ENCODE results near the gene MPND. TPM values are rescaled to one million over a fixed set of nuclear protein-coding genes. Genes with fewer than 3 reads are reported as not detected.

MPND gene
- total and polyA plus RNA-seq, 4 donors, result 10.8 to 47.4 (median 27.8) TPM

GRCh38 chr19:4320419-4320818 is 22.9 kb upstream of the MPND start:
- peaks cover 68% of the 10 kb centered on the region for H3K36me3 ChIP-seq (ENCODE audit: control insufficient read depth, insufficient read depth, low read length)
- no peak overlapping the region for H3K27ac ChIP-seq (ENCODE audit: low read depth, low read length)
- H3K4me3 ChIP-seq (ENCODE audit: low read depth, low read length), result no peak overlapping the region
- WGBS (ENCODE audit: insufficient coverage), result 100% methylated on average over 2 of the region's 2 CpGs
- no peaks in the 10 kb centered on the region for H3K27me3 ChIP-seq (ENCODE audit: control insufficient read depth, insufficient read depth, low read length)
- H3K4me1 ChIP-seq (ENCODE audit: control insufficient read depth, insufficient read depth, low read length), result no peaks in the 10 kb centered on the region
- peaks cover 1% of the 10 kb centered on the region for H3K9me3 ChIP-seq (ENCODE audit: control insufficient read depth, insufficient read depth, low read length)
- DNase-seq (ENCODE audit: low read depth in 4 of 6, low spot score in 6 of 6), result no peak

DNA sequence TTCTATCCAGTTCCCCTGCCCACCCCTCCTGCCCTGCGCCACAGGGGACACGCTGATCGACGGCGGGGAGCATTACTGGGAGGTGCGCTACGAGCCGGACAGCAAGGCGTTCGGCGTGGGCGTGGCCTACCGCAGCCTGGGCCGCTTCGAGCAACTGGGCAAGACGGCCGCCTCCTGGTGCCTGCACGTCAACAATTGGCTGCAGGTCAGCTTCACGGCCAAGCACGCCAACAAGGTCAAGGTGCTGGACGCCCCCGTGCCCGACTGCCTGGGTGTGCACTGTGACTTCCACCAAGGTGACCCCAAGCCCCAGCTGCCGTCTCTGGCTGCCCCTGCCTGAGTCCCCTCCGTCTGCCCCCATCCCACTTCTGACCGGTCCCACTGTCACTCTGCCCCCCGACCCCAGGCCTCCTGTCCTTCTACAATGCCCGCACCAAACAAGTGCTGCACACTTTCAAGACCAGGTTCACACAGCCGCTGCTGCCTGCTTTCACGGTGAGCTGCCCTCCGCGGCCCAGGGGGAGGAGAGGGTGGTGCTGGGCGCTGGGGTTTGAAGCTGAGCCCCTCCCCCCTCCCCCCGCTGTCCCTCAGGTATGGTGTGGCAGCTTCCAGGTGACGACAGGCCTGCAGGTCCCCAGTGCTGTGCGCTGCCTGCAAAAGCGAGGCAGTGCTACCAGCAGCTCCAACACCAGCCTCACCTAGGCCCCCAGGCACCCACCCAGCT is 20.3 kb upstream of the MPND start:
- peaks cover 17% of the 10 kb centered on the region for H3K4me1 ChIP-seq (ENCODE audit: control insufficient read depth, insufficient read depth, low read length)
- H3K27ac ChIP-seq (ENCODE audit: low read depth, low read length), result no peak overlapping the region
- peaks cover 1% of the 10 kb centered on the region for H3K9me3 ChIP-seq (ENCODE audit: control insufficient read depth, insufficient read depth, low read length)
- no peak for DNase-seq (ENCODE audit: low read depth in 4 of 6, low spot score in 6 of 6)
- H3K4me3 ChIP-seq (ENCODE audit: low read depth, low read length), result no peak overlapping the region
- H3K27me3 ChIP-seq (ENCODE audit: control insufficient read depth, insufficient read depth, low read length), result peaks cover 6% of the 10 kb centered on the region
- WGBS (ENCODE audit: insufficient coverage), result 87% methylated on average over 27 of the region's 37 CpGs
- peaks cover 45% of the 10 kb centered on the region for H3K36me3 ChIP-seq (ENCODE audit: control insufficient read depth, insufficient read depth, low read length)

GRCh38 chr19:4323692-4324091 is 19.7 kb upstream of the MPND start:
- H3K4me3 ChIP-seq (ENCODE audit: low read depth, low read length), result no peak overlapping the region
- H3K27ac ChIP-seq (ENCODE audit: low read depth, low read length), result no peak overlapping the region
- H3K27me3 ChIP-seq (ENCODE audit: control insufficient read depth, insufficient read depth, low read length), result peaks cover 6% of the 10 kb centered on the region
- H3K9me3 ChIP-seq (ENCODE audit: control insufficient read depth, insufficient read depth, low read length), result peaks cover 1% of the 10 kb centered on the region
- peaks cover 20% of the 10 kb centered on the region for H3K4me1 ChIP-seq (ENCODE audit: control insufficient read depth, insufficient read depth, low read length)
- WGBS (ENCODE audit: insufficient coverage), result 95% methylated on average over 8 of the region's 9 CpGs
- H3K36me3 ChIP-seq (ENCODE audit: control insufficient read depth, insufficient read depth, low read length), result peaks cover 39% of the 10 kb centered on the region
- no peak for DNase-seq (ENCODE audit: low read depth in 4 of 6, low spot score in 6 of 6)

DNA sequence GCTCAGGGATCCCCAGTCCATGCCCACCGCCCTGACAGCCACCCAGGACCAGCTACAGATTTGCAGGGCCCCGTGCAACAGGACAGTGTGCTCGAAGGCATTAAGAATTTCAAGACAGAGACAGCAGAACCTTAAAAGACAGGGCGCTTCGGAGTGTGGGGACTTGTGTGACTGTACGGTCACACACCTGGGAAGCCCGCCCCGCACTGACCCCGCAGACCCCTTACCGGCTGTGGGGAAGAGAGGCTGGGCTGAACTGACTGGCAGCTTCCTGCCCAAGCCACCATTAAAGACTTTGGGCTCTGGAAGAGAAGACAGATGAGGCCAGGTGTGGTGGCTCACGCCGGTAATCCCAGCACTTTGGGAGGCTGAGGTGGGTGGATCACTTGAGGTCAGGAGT is 19.1 kb upstream of the MPND start:
- WGBS (ENCODE audit: insufficient coverage), result 97% methylated on average over 5 of the region's 12 CpGs
- Histone ChIP-seq H3K27me3 (ENCODE audit: control insufficient read depth, insufficient read depth, low read length) (peaks cover 6% of the 10 kb centered on the region), H3K9me3 (ENCODE audit: control insufficient read depth, insufficient read depth, low read length) (peaks cover 1% of the 10 kb centered on the region), H3K4me3 (ENCODE audit: low read depth, low read length) (no peak overlapping the region), H3K4me1 (ENCODE audit: control insufficient read depth, insufficient read depth, low read length) (peaks cover 26% of the 10 kb centered on the region), H3K27ac (ENCODE audit: low read depth, low read length) (no peak overlapping the region), H3K36me3 (ENCODE audit: control insufficient read depth, insufficient read depth, low read length) (peaks cover 34% of the 10 kb centered on the region)
- DNase-seq (ENCODE audit: low read depth in 4 of 6, low spot score in 6 of 6), result no peak

- Histone ChIP-seq H3K36me3 (ENCODE audit: control insufficient read depth, insufficient read depth, low read length) (peaks cover 25% of the 10 kb centered on the region), H3K27ac (ENCODE audit: low read depth, low read length) (no peak overlapping the region), H3K4me3 (ENCODE audit: low read depth, low read length) (no peak overlapping the region), H3K4me1 (ENCODE audit: control insufficient read depth, insufficient read depth, low read length) (peaks cover 29% of the 10 kb centered on the region), H3K9me3 (ENCODE audit: control insufficient read depth, insufficient read depth, low read length) (no peaks in the 10 kb centered on the region), H3K27me3 (ENCODE audit: control insufficient read depth, insufficient read depth, low read length) (peaks cover 6% of the 10 kb centered on the region)
- WGBS (ENCODE audit: insufficient coverage), result 41% methylated on average over 13 of the region's 13 CpGs
- no peak for DNase-seq (ENCODE audit: low read depth in 4 of 6, low spot score in 6 of 6)
Observed at GRCh38 chr19:4326215-4326836, 17.0 kb upstream of the MPND start.

DNA sequence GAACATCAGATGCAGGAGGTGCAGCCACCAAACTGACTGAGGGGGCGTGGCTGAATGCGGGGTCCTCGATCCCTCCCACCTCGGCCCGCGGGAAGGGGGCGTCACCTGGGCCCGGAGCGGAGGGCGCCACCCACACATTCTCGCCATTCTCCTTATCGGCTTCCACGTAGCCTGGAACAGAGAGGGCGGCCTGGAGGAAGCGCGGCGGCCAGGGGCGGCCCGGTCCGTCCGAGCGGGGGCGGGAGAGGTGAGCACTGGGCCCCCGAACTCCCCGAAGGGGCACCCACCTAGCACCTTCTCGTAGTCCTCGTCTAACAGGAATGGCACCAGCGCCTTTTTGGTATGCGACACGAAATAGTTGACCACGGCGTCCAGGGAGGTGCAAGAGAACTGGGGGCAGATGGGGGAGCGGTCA is 16.5 kb upstream of the MPND start:
- peaks cover 23% of the 10 kb centered on the region for H3K36me3 ChIP-seq (ENCODE audit: control insufficient read depth, insufficient read depth, low read length)
- 2% methylated on average over 31 of the region's 33 CpGs for WGBS (ENCODE audit: insufficient coverage)
- peaks cover 29% of the 10 kb centered on the region for H3K4me1 ChIP-seq (ENCODE audit: control insufficient read depth, insufficient read depth, low read length)
- peak overlapping the region; percentile 23 for H3K4me3 ChIP-seq (ENCODE audit: low read depth, low read length)
- peaks cover 6% of the 10 kb centered on the region for H3K27me3 ChIP-seq (ENCODE audit: control insufficient read depth, insufficient read depth, low read length)
- no peaks in the 10 kb centered on the region for H3K9me3 ChIP-seq (ENCODE audit: control insufficient read depth, insufficient read depth, low read length)
- no peak for DNase-seq (ENCODE audit: low read depth in 4 of 6, low spot score in 6 of 6)
- H3K27ac ChIP-seq (ENCODE audit: low read depth, low read length), result no peak overlapping the region

GRCh38 chr19:4327252-4327876 is 16.0 kb upstream of the MPND start:
- Histone ChIP-seq H3K27ac (ENCODE audit: low read depth, low read length) (no peak overlapping the region), H3K27me3 (ENCODE audit: control insufficient read depth, insufficient read depth, low read length) (peaks cover 6% of the 10 kb centered on the region), H3K4me1 (ENCODE audit: control insufficient read depth, insufficient read depth, low read length) (peaks cover 29% of the 10 kb centered on the region), H3K36me3 (ENCODE audit: control insufficient read depth, insufficient read depth, low read length) (peaks cover 23% of the 10 kb centered on the region), H3K9me3 (ENCODE audit: control insufficient read depth, insufficient read depth, low read length) (no peaks in the 10 kb centered on the region), H3K4me3 (ENCODE audit: low read depth, low read length) (peak overlapping the region; percentile 28)
- WGBS (ENCODE audit: insufficient coverage), result under 1% methylated on average over 28 of the region's 30 CpGs
- DNase-seq (ENCODE audit: low read depth in 4 of 6, low spot score in 6 of 6), result peak in 2 of 6 donors; percentile 71 to 82

- H3K27ac ChIP-seq (ENCODE audit: low read depth, low read length), result peak overlapping the region; percentile 16
- H3K27me3 ChIP-seq (ENCODE audit: control insufficient read depth, insufficient read depth, low read length), result peaks cover 6% of the 10 kb centered on the region
Observed at GRCh38 chr19:4327877-4328242, 15.5 kb upstream of the MPND start.

DNA sequence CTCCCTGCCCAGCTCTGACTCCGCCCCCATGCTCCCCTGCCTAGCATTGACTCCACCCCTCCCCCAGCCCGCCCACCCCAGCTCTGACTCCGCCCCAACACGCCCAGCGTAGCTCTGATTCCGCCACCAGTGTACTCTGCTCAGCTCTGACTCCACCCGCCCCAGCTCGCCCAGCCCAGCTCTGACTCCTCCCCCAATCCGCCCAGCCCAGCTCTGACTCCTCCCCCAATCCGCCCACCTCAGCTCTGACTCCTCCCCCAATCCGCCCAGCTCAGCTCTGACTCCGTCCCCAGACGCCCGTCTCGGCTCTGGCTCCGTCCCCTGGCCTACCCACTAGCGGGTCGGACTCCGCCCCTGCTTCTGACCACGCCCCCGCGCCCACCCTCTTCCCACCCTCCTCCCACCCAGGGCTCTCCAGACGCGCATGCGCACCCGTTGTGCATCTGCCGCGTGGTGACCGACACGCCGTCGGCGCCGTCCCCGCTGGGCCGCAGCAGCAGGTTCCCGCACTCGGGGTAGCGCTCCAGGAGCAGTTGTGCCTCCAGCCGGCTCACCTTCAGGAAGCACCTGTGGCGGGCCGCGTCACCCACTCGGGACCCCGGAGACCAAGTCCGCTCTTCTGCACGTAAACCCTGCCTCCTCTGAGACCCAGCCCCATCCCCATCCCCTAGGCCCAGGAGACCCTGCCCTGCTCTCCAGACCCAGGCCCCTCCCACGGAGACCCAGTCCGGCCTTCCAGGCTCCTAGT is 14.9 kb upstream of the MPND start:
- WGBS (ENCODE audit: insufficient coverage), result 0% methylated on average over 41 of the region's 49 CpGs
- peaks cover 13% of the 10 kb centered on the region for H3K36me3 ChIP-seq (ENCODE audit: control insufficient read depth, insufficient read depth, low read length)
- peak overlapping the region; percentile 74 for H3K4me3 ChIP-seq (ENCODE audit: low read depth, low read length)
- peaks cover 6% of the 10 kb centered on the region for H3K27me3 ChIP-seq (ENCODE audit: control insufficient read depth, insufficient read depth, low read length)
- H3K4me1 ChIP-seq (ENCODE audit: control insufficient read depth, insufficient read depth, low read length), result peaks cover 29% of the 10 kb centered on the region
- H3K9me3 ChIP-seq (ENCODE audit: control insufficient read depth, insufficient read depth, low read length), result no peaks in the 10 kb centered on the region
- peak overlapping the region; percentile 16 for H3K27ac ChIP-seq (ENCODE audit: low read depth, low read length)
- DNase-seq (ENCODE audit: low read depth in 4 of 6, low spot score in 6 of 6), result peak; percentile 87 to 99 (median 95)

More at GRCh38 chr19:4327877-4328242, 15.5 kb upstream of the MPND start:
- Histone ChIP-seq H3K36me3 (ENCODE audit: control insufficient read depth, insufficient read depth, low read length) (peaks cover 18% of the 10 kb centered on the region), H3K4me3 (ENCODE audit: low read depth, low read length) (peak overlapping the region; percentile 28), H3K4me1 (ENCODE audit: control insufficient read depth, insufficient read depth, low read length) (peaks cover 29% of the 10 kb centered on the region), H3K9me3 (ENCODE audit: control insufficient read depth, insufficient read depth, low read length) (no peaks in the 10 kb centered on the region)
- WGBS (ENCODE audit: insufficient coverage), result 3% methylated on average over 12 of the region's 13 CpGs
- no peak for DNase-seq (ENCODE audit: low read depth in 4 of 6, low spot score in 6 of 6)
